ENCODE results near the gene CCL11.

DNA sequence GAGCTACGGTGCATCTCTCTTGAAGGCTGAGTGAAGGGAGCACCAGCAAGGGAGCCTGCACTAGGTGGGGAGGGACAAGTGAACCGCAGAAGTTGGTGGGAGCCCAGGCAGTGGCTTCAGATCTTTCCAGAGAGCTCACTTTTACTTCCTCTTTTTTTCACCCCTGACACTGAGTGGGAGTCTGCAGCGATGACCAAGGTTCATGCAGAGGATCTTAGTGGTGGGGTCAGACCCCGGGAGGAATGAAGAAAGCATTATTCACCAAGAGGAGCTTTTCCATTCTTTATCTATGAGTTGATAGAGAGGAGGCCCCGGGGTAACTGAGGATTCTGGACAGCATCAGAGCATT lies 33.5 kb upstream of the CCL11 start:
- TF ChIP-seq, protein P1, sequence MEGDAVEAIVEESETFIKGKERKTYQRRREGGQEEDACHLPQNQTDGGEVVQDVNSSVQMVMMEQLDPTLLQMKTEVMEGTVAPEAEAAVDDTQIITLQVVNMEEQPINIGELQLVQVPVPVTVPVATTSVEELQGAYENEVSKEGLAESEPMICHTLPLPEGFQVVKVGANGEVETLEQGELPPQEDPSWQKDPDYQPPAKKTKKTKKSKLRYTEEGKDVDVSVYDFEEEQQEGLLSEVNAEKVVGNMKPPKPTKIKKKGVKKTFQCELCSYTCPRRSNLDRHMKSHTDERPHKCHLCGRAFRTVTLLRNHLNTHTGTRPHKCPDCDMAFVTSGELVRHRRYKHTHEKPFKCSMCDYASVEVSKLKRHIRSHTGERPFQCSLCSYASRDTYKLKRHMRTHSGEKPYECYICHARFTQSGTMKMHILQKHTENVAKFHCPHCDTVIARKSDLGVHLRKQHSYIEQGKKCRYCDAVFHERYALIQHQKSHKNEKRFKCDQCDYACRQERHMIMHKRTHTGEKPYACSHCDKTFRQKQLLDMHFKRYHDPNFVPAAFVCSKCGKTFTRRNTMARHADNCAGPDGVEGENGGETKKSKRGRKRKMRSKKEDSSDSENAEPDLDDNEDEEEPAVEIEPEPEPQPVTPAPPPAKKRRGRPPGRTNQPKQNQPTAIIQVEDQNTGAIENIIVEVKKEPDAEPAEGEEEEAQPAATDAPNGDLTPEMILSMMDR (IDR thresholded peaks at IDR 0.05), result no peak
- no peak for TF ChIP-seq POLR2A (IDR thresholded peaks at IDR 0.05)

Data from Peyer's patch (tissue), 4 donors.